ENCODE results near the gene AR. TPM values are rescaled to one million over a fixed set of nuclear protein-coding genes. Genes with fewer than 3 reads are reported as not detected.
"Not testable (repeated sequence)": the region's sequence is repeated elsewhere in the genome, so short reads cannot be mapped to it uniquely, and the experiment has no call there.

AR gene
- total RNA-seq, 2 experiments from 2014 or later: not detected

DNA sequence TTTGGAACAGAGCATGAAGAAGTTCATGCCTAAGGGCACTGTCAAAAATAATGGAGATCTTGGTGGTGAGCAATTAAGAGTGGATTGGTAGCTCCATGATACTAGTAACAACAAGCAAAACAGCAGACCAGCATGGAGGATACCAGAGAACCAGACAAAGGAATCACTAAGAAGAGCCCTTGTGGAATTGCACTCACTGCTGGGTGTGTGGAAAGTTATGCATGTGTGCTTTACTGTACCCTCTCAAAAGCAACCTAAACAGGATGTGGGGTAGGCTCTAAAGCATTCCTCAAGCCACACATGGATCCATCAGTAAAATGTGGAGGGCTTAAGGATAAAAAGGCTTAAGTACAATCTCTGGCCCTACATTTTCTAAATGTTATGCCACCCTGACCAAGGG lies 69.5 kb downstream of the AR start:
- POLR2A ChIA-PET: no interaction called here
- H3K9me3 Mint-ChIP-seq (ENCODE audit: low read depth): peaks cover 2% of the 10 kb centered on the region

DNA sequence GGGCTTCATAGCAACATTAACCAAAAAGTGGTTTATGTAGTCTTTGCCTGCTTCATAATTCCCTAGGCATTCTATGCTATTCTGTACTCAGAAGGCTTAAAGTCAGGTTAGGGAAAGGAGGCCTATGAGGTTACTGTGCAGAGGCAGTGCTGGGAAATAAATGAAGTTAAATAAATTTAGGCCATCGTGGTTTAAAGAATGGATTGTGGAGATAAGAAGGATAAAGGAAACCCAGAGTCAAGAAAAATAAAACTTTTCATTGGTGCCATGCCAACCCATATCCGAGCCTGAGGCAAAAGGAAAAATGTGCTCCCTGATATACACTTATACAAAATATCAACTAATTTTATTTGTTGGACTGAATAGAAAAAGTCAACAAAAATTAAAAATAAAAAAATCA lies 70.2 kb downstream of the AR start:
- POLR2A ChIA-PET: no interaction called here
- CTCF ChIA-PET: no interaction called here
- Mint-ChIP-seq H3K27ac (no peak overlapping the region), H3K36me3 (ENCODE audit: low read depth) (no peaks in the 10 kb centered on the region), H3K27me3 (no peaks in the 10 kb centered on the region), H3K4me3 (no peak overlapping the region), H3K9me3 (ENCODE audit: low read depth) (peaks cover 2% of the 10 kb centered on the region), H3K4me1 (no peaks in the 10 kb centered on the region)
- intact Hi-C loops (cut with DNase I, micrococcal nuclease): no loop called here
- ATAC-seq (no peak), DNase-seq (no peak)

More for the DNA sequence above, 69.5 kb downstream of the AR start:
- no peak overlapping the region for H3K4me3 Mint-ChIP-seq
- intact Hi-C loops (cut with DNase I, micrococcal nuclease): no loop called here
- ATAC-seq (no peak), DNase-seq (no peak)
- H3K27me3 Mint-ChIP-seq: no peaks in the 10 kb centered on the region
- H3K36me3 Mint-ChIP-seq (ENCODE audit: low read depth): no peaks in the 10 kb centered on the region
- H3K27ac Mint-ChIP-seq: no peak overlapping the region
- CTCF ChIA-PET: no interaction called here
- no peaks in the 10 kb centered on the region for H3K4me1 Mint-ChIP-seq

- no peak overlapping the region for H3K4me3 Mint-ChIP-seq
- H3K27me3 Mint-ChIP-seq: no peaks in the 10 kb centered on the region
- DNase-seq: no peak
- H3K4me1 Mint-ChIP-seq: no peaks in the 10 kb centered on the region
- peaks cover 2% of the 10 kb centered on the region for H3K9me3 Mint-ChIP-seq (ENCODE audit: low read depth)
- H3K27ac Mint-ChIP-seq: no peak overlapping the region
- no peaks in the 10 kb centered on the region for H3K36me3 Mint-ChIP-seq (ENCODE audit: low read depth)
- no peak for ATAC-seq
- ChIA-PET POLR2A (no interaction called here), CTCF (no interaction called here)
- intact Hi-C loops (cut with DNase I, micrococcal nuclease): no loop called here
These were observed 70.6 kb downstream of the AR start for GRCh38 chrX:67614423-67614822.

GRCh38 chrX:67619253-67619652 lies 75.4 kb downstream of the AR start:
- H3K9me3 Mint-ChIP-seq (ENCODE audit: low read depth): no peaks in the 10 kb centered on the region
- no peak overlapping the region for H3K27ac Mint-ChIP-seq
- H3K27me3 Mint-ChIP-seq: no peaks in the 10 kb centered on the region
- intact Hi-C loops (cut with DNase I, micrococcal nuclease): no loop called here
- CTCF ChIA-PET: no interaction called here
- ATAC-seq (peak; percentile 23), DNase-seq (no peak)
- no peak overlapping the region for H3K4me3 Mint-ChIP-seq
- H3K36me3 Mint-ChIP-seq (ENCODE audit: low read depth): no peaks in the 10 kb centered on the region
- POLR2A ChIA-PET: no interaction called here
- no peaks in the 10 kb centered on the region for H3K4me1 Mint-ChIP-seq

DNA sequence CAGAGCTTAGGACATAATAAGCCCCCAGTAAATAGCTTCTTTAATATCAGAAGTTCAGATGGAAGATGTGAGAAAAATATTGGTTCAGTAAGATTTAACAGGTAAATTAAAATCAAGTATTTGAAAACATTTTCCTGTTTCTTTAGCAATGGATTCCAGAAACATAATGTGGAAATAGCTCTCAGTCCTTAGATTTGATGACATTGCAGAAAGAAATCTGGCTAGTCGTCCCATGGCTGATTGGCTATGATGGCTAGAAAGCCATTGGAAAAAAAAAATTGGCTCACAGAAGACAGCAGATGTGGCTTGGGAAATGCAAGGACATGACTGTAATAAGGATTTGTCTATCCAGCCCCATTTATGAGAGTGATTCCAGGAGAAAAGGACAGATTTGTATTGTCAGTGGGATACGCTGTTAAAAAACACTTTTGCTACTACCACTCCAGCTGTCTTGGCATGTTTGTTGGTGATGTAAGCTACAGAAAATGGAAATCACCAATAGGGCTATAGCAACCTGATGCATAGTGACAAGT lies 78.3 kb downstream of the AR start:
- H3K4me3 Mint-ChIP-seq: no peak overlapping the region
- POLR2A ChIA-PET: no interaction called here
- ATAC-seq (no peak), DNase-seq (no peak)
- CTCF ChIA-PET: no interaction called here
- no peaks in the 10 kb centered on the region for H3K36me3 Mint-ChIP-seq (ENCODE audit: low read depth)
- no peaks in the 10 kb centered on the region for H3K4me1 Mint-ChIP-seq
- no peaks in the 10 kb centered on the region for H3K27me3 Mint-ChIP-seq
- H3K9me3 Mint-ChIP-seq (ENCODE audit: low read depth): no peaks in the 10 kb centered on the region
- no peak overlapping the region for H3K27ac Mint-ChIP-seq
- intact Hi-C loops (cut with DNase I, micrococcal nuclease): no loop called here

GRCh38 chrX:67624325-67624724 lies 80.5 kb downstream of the AR start:
- Mint-ChIP-seq H3K4me1 (no peaks in the 10 kb centered on the region), H3K27ac (no peak overlapping the region), H3K36me3 (ENCODE audit: low read depth) (no peaks in the 10 kb centered on the region), H3K9me3 (ENCODE audit: low read depth) (no peaks in the 10 kb centered on the region), H3K4me3 (no peak overlapping the region), H3K27me3 (no peaks in the 10 kb centered on the region)
- intact Hi-C loops (cut with DNase I, micrococcal nuclease): no loop called here
- ChIA-PET CTCF (no interaction called here), POLR2A (no interaction called here)
- DNase-seq (no peak), ATAC-seq (no peak)

GRCh38 chrX:67635424-67635823 lies 91.6 kb downstream of the AR start:
- H3K36me3 Mint-ChIP-seq (ENCODE audit: low read depth): no peaks in the 10 kb centered on the region
- ChIA-PET POLR2A (no interaction called here), CTCF (no interaction called here)
- intact Hi-C loops (cut with DNase I, micrococcal nuclease): no loop called here
- no peaks in the 10 kb centered on the region for H3K4me1 Mint-ChIP-seq
- no peak overlapping the region for H3K27ac Mint-ChIP-seq
- no peak overlapping the region for H3K4me3 Mint-ChIP-seq
- ATAC-seq: no peak
- DNase-seq: no peak
- H3K9me3 Mint-ChIP-seq (ENCODE audit: low read depth): no peaks in the 10 kb centered on the region
- H3K27me3 Mint-ChIP-seq: no peaks in the 10 kb centered on the region

- Mint-ChIP-seq H3K4me1 (no peaks in the 10 kb centered on the region), H3K36me3 (ENCODE audit: low read depth) (no peaks in the 10 kb centered on the region), H3K27ac (no peak overlapping the region), H3K4me3 (no peak overlapping the region), H3K9me3 (ENCODE audit: low read depth) (no peaks in the 10 kb centered on the region), H3K27me3 (no peaks in the 10 kb centered on the region)
- CTCF ChIA-PET: no interaction called here
- no peak for DNase-seq
- intact Hi-C loops (cut with DNase I, micrococcal nuclease): no loop called here
- no peak for ATAC-seq
- POLR2A ChIA-PET: no interaction called here
These were observed 92.7 kb downstream of the AR start for GRCh38 chrX:67636532-67636931.

DNA sequence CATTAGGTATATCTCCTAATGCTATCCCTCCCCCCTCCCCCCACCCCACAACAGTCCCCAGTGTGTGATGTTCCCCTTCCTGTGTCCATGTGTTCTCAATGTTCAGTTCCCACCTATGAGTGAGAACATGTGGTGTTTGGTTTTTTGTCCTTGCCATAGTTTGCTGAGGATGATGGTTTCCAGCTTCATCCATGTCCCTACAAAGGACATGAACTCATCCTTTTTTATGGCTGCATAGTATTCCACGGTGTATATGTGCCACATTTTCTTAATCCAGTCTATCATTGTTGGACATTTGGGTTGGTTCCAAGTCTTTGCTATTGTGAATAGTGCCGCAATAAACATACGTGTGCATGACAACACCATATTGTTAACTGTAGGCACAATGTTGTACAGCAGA lies 93.5 kb downstream of the AR start:
- H3K4me1 Mint-ChIP-seq; H3K4me3 Mint-ChIP-seq; H3K27ac Mint-ChIP-seq; H3K36me3 Mint-ChIP-seq (ENCODE audit: low read depth); H3K9me3 Mint-ChIP-seq (ENCODE audit: low read depth); H3K27me3 Mint-ChIP-seq; CTCF ChIA-PET; DNase-seq; ATAC-seq; intact Hi-C loops (cut with DNase I, micrococcal nuclease); POLR2A ChIA-PET: not testable (repeated sequence)

GRCh38 chrX:67648361-67648760 lies 104.5 kb downstream of the AR start:
- no peaks in the 10 kb centered on the region for H3K4me1 Mint-ChIP-seq
- intact Hi-C loops (cut with DNase I, micrococcal nuclease): no loop called here
- CTCF ChIA-PET: no interaction called here
- H3K4me3 Mint-ChIP-seq: no peak overlapping the region
- H3K36me3 Mint-ChIP-seq (ENCODE audit: low read depth): no peaks in the 10 kb centered on the region
- H3K9me3 Mint-ChIP-seq (ENCODE audit: low read depth): no peaks in the 10 kb centered on the region
- no peak overlapping the region for H3K27ac Mint-ChIP-seq
- ATAC-seq: no peak
- no peak for DNase-seq
- H3K27me3 Mint-ChIP-seq: no peaks in the 10 kb centered on the region
- POLR2A ChIA-PET: no interaction called here

DNA sequence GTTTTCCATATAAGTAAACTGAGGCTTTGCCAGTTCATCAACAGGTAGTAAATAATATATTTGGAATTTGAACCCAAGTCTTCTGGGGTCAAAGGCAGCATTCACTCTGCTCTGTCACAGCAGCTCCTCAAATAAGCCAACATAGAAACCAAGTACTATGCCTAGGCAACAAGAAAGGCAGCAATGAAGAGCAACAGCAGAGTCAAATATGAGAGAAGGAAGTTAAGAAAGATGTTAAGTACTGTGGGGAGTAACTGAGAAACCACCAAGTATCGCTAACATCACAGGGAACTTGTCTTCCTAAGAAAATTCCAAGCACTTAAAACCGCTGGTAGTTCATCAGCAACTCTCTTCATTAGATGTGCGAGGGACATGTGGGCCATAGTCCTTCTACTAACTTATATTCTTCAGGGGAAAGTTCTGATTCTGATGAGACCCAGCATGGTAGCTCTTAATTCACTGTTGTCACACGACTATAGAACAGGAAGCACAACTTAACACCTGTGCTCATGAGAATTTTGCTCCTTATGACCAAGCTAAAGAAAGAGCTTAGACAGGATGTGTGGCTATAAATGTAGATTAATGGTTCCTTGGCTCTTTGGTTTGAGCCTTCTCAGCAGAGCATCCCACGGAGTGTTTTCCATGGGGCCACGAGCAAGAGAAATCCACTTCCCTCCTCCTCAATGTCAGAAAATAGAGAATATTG lies 107.8 kb downstream of the AR start:
- no peaks in the 10 kb centered on the region for H3K4me1 Mint-ChIP-seq
- H3K27ac Mint-ChIP-seq: no peak overlapping the region
- no peaks in the 10 kb centered on the region for H3K9me3 Mint-ChIP-seq (ENCODE audit: low read depth)
- H3K27me3 Mint-ChIP-seq: no peaks in the 10 kb centered on the region
- ChIA-PET POLR2A (no interaction called here), CTCF (no interaction called here)
- DNase-seq (no peak), ATAC-seq (no peak)
- H3K36me3 Mint-ChIP-seq (ENCODE audit: low read depth): no peaks in the 10 kb centered on the region
- no peak overlapping the region for H3K4me3 Mint-ChIP-seq
- intact Hi-C loops (cut with DNase I, micrococcal nuclease): no loop called here

DNA sequence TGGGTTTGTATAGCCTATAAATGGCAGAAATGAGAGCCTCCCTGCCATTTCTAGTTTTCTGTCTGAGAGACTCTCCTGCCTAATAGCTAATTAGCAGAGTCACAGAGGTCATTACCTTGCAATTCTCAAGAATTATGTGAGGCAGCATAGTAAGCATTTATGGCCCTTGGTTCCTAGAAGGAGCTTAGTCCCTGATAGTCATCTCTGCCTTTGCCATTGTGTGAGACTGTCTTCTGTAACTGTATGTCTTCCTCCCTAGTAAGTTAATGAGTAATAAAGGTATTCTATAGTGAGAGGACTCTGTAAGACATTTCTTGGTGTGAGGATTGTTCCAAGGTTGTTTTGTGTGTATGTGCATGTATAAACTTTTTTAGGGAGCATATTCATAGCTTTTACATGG lies 108.7 kb downstream of the AR start:
- no peak overlapping the region for H3K27ac Mint-ChIP-seq
- no peaks in the 10 kb centered on the region for H3K9me3 Mint-ChIP-seq (ENCODE audit: low read depth)
- no peaks in the 10 kb centered on the region for H3K4me1 Mint-ChIP-seq
- ATAC-seq (no peak), DNase-seq (no peak)
- H3K36me3 Mint-ChIP-seq (ENCODE audit: low read depth): no peaks in the 10 kb centered on the region
- ChIA-PET CTCF (no interaction called here), POLR2A (no interaction called here)
- no peak overlapping the region for H3K4me3 Mint-ChIP-seq
- intact Hi-C loops (cut with DNase I, micrococcal nuclease): no loop called here
- no peaks in the 10 kb centered on the region for H3K27me3 Mint-ChIP-seq

- ATAC-seq: no peak
- Mint-ChIP-seq H3K4me3 (no peak overlapping the region), H3K36me3 (ENCODE audit: low read depth) (no peaks in the 10 kb centered on the region), H3K4me1 (no peaks in the 10 kb centered on the region), H3K9me3 (ENCODE audit: low read depth) (no peaks in the 10 kb centered on the region), H3K27me3 (no peaks in the 10 kb centered on the region), H3K27ac (no peak overlapping the region)
- DNase-seq: no peak
- ChIA-PET CTCF (no interaction called here), POLR2A (no interaction called here)
- intact Hi-C loops (cut with DNase I, micrococcal nuclease): no loop called here
These were observed 110.5 kb downstream of the AR start for GRCh38 chrX:67654301-67654700.

All from activated CD4-positive, alpha-beta T cell treated with anti-CD3 and anti-CD28 coated beads for 36 hours (primary cell).